Liver (tissue), 9 donors: ENCODE data around the gene DEPDC5. TPM values are rescaled to one million over a fixed set of nuclear protein-coding genes. Genes with fewer than 3 reads are reported as not detected.

Experiments
- DNase-seq: peaks from one replicate; pipeline ENCODE4 v3.0.0-alpha.2; 2017; ENCODE audit warnings: low spot score
- H3K27ac ChIP-seq, 2 donors: one replicate each; pipeline ENCODE4 v1.7.0; 2013; ENCODE audit warnings: inconsistent platforms in 2 of 2, low read length in 2 of 2, control low read depth in 1 of 2, low read depth in 1 of 2, mild to moderate bottlenecking in 1 of 2
- H3K27me3 ChIP-seq, 4 donors: one replicate each; pipeline versions ENCODE4 v1.6.1 to v1.7.0; 2013; ENCODE audit warnings: low read length in 3 of 4, inconsistent platforms in 1 of 4, mild to moderate bottlenecking in 1 of 4, moderate library complexity in 1 of 4; ENCODE audit not compliant: control insufficient read depth in 4 of 4, insufficient read depth in 4 of 4
- H3K36me3 ChIP-seq, 4 donors: one replicate each; pipeline versions ENCODE4 v1.6.1 to v1.7.0; 2013; ENCODE audit warnings: low read length in 3 of 4, mild to moderate bottlenecking in 3 of 4, low read depth in 1 of 4, moderate library complexity in 1 of 4; ENCODE audit not compliant: control insufficient read depth in 4 of 4, insufficient read depth in 3 of 4
- H3K4me1 ChIP-seq, 4 donors: one replicate each; pipeline versions ENCODE4 v1.6.1 to v1.7.0; 2013; ENCODE audit warnings: low read length in 3 of 4, mild to moderate bottlenecking in 3 of 4, moderate library complexity in 1 of 4; ENCODE audit not compliant: control insufficient read depth in 4 of 4, insufficient read depth in 4 of 4
- H3K4me3 ChIP-seq, 3 donors: one replicate each; pipeline versions ENCODE4 v1.6.1 to v1.7.0; 2013; ENCODE audit warnings: low read length in 3 of 3, control low read depth in 1 of 3, low read depth in 1 of 3, mild to moderate bottlenecking in 1 of 3
- H3K9ac ChIP-seq, 2 donors: one replicate each; pipeline ENCODE4 v1.7.0; 2013; ENCODE audit warnings: low read length in 2 of 2, mild to moderate bottlenecking in 2 of 2, moderate library complexity in 2 of 2, control low read depth in 1 of 2, low read depth in 1 of 2
- H3K9me3 ChIP-seq, 4 donors: one replicate each; pipeline versions ENCODE4 v1.6.1 to v1.7.0; 2013; ENCODE audit warnings: low read length in 3 of 4; ENCODE audit not compliant: control insufficient read depth in 4 of 4
- ATF3 ChIP-seq: IDR thresholded peaks from 2 replicates; pipeline ENCODE4 v1.6.1; 2016; ENCODE audit warnings: antibody characterized with exemption
- CTCF ChIP-seq: fragments of 150-350 bp; IDR thresholded peaks from 2 replicates; pipeline ENCODE4 v1.5.1; 2017; ENCODE audit warnings: improper control_type of control experiment, low read depth, low read length; ENCODE audit not compliant: missing input control
- EGR1 ChIP-seq, 2 donors: IDR thresholded peaks; 2 replicates each; pipeline ENCODE4 v1.6.1; 2016 to 2018; ENCODE audit warnings: antibody characterized with exemption in 2 of 2, low read depth in 2 of 2
- FOXA1 ChIP-seq: IDR thresholded peaks from 2 replicates; pipeline ENCODE4 v1.6.1; 2016; ENCODE audit warnings: antibody characterized with exemption
- FOXA2 ChIP-seq: IDR thresholded peaks from 2 replicates; pipeline ENCODE4 v1.6.1; 2016; ENCODE audit warnings: antibody characterized with exemption
- GABPA ChIP-seq, 2 donors: IDR thresholded peaks in 1 of 2; conservative IDR thresholded peaks in 1 of 2; 2 replicates each; pipeline ENCODE4 v1.6.1; 2016; ENCODE audit warnings: antibody characterized with exemption in 2 of 2, mild to moderate bottlenecking in 1 of 2, moderate library complexity in 1 of 2
- HNF4A ChIP-seq, 2 donors: conservative IDR thresholded peaks; 2 replicates each; pipeline ENCODE4 v1.6.1; 2016; ENCODE audit warnings: antibody characterized with exemption in 2 of 2, mild to moderate bottlenecking in 2 of 2
- HNF4G ChIP-seq: IDR thresholded peaks from 2 replicates; pipeline ENCODE4 v1.6.1; 2016; ENCODE audit warnings: antibody characterized with exemption
- JUND ChIP-seq, 2 donors: IDR thresholded peaks; 2 replicates each; pipeline ENCODE4 v1.6.1; 2016; ENCODE audit warnings: antibody characterized with exemption in 2 of 2
- MAX ChIP-seq: IDR thresholded peaks from 2 replicates; pipeline ENCODE4 v1.6.1; 2016; ENCODE audit warnings: antibody characterized with exemption
- NR2F2 ChIP-seq: IDR thresholded peaks from 2 replicates; pipeline ENCODE4 v1.6.1; 2016; ENCODE audit warnings: antibody characterized with exemption
- RAD21 ChIP-seq, 2 donors: IDR thresholded peaks; 2 replicates each; pipeline ENCODE4 v1.6.1; 2016; ENCODE audit warnings: antibody characterized with exemption in 2 of 2, mild to moderate bottlenecking in 2 of 2
- RXRA ChIP-seq, 2 donors: IDR thresholded peaks; 2 replicates each; pipeline ENCODE4 v1.6.1; 2017 to 2018; ENCODE audit warnings: antibody characterized with exemption in 2 of 2, mild to moderate bottlenecking in 1 of 2
- SP1 ChIP-seq: IDR thresholded peaks from 2 replicates; pipeline ENCODE4 v1.6.1; 2018; ENCODE audit warnings: antibody characterized with exemption, mild to moderate bottlenecking
- TAF1 ChIP-seq: conservative IDR thresholded peaks from 2 replicates; pipeline ENCODE4 v1.6.1; 2016; ENCODE audit warnings: antibody characterized with exemption, mild to moderate bottlenecking
- YY1 ChIP-seq: IDR thresholded peaks from 2 replicates; pipeline ENCODE4 v1.6.1; 2016; ENCODE audit warnings: antibody characterized with exemption, mild to moderate bottlenecking
- WGBS: extraction: QIAGEN DNeasy Blood & Tissue Kit; methylation state at CpG from one replicate; pipeline ENCODE4 v1.1.7; 2013; 5-methylcytosine and 5-hydroxymethylcytosine counted together
- polyA plus RNA-seq, 2 donors: library from polyadenylated mRNA; stranded (reverse) in 1 of 2; unstranded in 1 of 2; fragments of 200-250 nt in 1 of 2; fragments of >200 nt in 1 of 2; fragmentation: Nextera tagmentation in 1 of 2; extraction: Ambion mirVana in 1 of 2; gene quantifications; one replicate each; pipeline versions ENCODE4 v1.2.1 to v1.2.3, GENCODE V29; 2013 to 2015
- total RNA-seq, 2 donors: library from RNA; depleted of rRNA; stranded (reverse); fragments of >200 nt; gene quantifications; one replicate each; pipeline ENCODE4 v1.2.3, GENCODE V29; 2014
- TF ChIP-seq, protein P1 (sequence below): IDR thresholded peaks from 2 replicates; pipeline ENCODE4 v1.6.1; 2016; ENCODE audit warnings: antibody characterized with exemption
- TF ChIP-seq, protein P2 (sequence below): IDR thresholded peaks from 2 replicates; pipeline ENCODE4 v1.6.1; 2016; ENCODE audit warnings: antibody characterized with exemption, mild to moderate bottlenecking
- donor health status: healthy.
- donor health status: healthy.
- donor health status: healthy.
- donor health status: healthy.
- donor health status: healthy.

DEPDC5 gene
- total and polyA plus RNA-seq, 4 donors = 5.5 to 19.4 (median 12.6) TPM

- Histone ChIP-seq H3K36me3 (no peaks in the 10 kb centered on the region), H3K4me1 (peaks cover 6 to 38% (median 29%) of the 10 kb centered on the region in 4 donors), H3K27ac (no peak overlapping the region), H3K9ac (peak overlapping the region; percentile 12 to 86), H3K4me3 (peak overlapping the region in 1 of 3 donors; percentile 79), H3K9me3 (no peaks in the 10 kb centered on the region), H3K27me3 (no peaks in the 10 kb centered on the region)
- TF ChIP-seq JUND (IDR thresholded peaks at IDR 0.05) (no peak), FOXA2 (no peak), TAF1 (no peak), YY1 (no peak), EGR1 (IDR thresholded peaks at IDR 0.05; ENCODE audit: low read depth in 2 of 2) (no peak), FOXA1 (no peak), HNF4A (conservative IDR thresholded peaks at IDR 0.05) (no peak), CTCF (no peak), MAX (no peak), NR2F2 (no peak), RXRA (IDR thresholded peaks at IDR 0.05) (no peak), RAD21 (IDR thresholded peaks at IDR 0.05) (no peak)
- TF ChIP-seq, protein P1, sequence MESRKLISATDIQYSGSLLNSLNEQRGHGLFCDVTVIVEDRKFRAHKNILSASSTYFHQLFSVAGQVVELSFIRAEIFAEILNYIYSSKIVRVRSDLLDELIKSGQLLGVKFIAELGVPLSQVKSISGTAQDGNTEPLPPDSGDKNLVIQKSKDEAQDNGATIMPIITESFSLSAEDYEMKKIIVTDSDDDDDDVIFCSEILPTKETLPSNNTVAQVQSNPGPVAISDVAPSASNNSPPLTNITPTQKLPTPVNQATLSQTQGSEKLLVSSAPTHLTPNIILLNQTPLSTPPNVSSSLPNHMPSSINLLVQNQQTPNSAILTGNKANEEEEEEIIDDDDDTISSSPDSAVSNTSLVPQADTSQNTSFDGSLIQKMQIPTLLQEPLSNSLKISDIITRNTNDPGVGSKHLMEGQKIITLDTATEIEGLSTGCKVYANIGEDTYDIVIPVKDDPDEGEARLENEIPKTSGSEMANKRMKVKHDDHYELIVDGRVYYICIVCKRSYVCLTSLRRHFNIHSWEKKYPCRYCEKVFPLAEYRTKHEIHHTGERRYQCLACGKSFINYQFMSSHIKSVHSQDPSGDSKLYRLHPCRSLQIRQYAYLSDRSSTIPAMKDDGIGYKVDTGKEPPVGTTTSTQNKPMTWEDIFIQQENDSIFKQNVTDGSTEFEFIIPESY = no peak
- TF ChIP-seq, protein P2, sequence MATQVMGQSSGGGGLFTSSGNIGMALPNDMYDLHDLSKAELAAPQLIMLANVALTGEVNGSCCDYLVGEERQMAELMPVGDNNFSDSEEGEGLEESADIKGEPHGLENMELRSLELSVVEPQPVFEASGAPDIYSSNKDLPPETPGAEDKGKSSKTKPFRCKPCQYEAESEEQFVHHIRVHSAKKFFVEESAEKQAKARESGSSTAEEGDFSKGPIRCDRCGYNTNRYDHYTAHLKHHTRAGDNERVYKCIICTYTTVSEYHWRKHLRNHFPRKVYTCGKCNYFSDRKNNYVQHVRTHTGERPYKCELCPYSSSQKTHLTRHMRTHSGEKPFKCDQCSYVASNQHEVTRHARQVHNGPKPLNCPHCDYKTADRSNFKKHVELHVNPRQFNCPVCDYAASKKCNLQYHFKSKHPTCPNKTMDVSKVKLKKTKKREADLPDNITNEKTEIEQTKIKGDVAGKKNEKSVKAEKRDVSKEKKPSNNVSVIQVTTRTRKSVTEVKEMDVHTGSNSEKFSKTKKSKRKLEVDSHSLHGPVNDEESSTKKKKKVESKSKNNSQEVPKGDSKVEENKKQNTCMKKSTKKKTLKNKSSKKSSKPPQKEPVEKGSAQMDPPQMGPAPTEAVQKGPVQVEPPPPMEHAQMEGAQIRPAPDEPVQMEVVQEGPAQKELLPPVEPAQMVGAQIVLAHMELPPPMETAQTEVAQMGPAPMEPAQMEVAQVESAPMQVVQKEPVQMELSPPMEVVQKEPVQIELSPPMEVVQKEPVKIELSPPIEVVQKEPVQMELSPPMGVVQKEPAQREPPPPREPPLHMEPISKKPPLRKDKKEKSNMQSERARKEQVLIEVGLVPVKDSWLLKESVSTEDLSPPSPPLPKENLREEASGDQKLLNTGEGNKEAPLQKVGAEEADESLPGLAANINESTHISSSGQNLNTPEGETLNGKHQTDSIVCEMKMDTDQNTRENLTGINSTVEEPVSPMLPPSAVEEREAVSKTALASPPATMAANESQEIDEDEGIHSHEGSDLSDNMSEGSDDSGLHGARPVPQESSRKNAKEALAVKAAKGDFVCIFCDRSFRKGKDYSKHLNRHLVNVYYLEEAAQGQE = no peak
- no peak for DNase-seq
- WGBS = 51% methylated on average over 2 of the region's 2 CpGs
Measured at GRCh38 chr22:31748490-31748889, 5.3 kb upstream of the DEPDC5 start.

DNA sequence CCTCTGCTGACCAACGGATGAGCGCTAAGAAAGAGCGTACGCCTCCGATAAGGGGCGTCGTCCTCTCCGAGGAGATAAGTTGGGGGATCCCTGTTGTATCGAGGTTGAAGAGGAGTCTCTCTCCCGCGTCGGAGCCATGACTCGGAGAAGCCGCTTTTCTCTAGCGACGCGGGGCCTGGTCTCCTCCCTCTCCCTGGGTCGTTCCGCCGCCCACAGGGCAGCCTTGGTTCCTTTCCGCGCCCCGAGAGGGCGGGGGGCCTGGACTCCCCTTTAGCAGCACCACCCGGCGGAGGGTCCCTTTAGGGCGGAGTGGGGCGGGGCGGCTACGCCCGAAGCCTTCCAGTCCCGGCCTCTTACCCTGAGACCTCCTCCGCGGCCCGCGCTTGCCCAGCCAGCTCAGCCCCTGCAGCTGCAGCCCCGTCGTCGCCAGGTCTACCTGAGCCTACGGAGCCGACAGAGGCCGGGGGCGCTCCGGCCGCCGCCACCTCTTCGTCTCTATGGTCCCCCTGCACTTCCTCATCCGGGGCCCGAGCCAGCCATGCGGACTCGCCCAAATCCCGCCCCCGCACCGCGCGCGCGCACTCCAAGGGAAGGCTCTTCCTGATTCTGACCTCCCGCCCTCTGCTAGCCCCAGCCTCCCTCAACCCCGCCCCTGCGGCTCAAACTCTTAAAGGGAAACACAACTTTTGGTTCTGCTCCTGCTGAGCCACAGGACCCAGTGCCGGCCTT, 4.0 kb upstream of the DEPDC5 start, which contains the start of gene PRR14L:
PRR14L (minus strand) TSS at position 497 of the 729 bp plus-strand sequence. CDS start 11,272 bp downstream, outside the sequence.
- no peaks in the 10 kb centered on the region for H3K9me3 ChIP-seq
- H3K4me1 ChIP-seq = peaks cover 6 to 49% (median 36%) of the 10 kb centered on the region in 4 donors
- no peak for TF ChIP-seq FOXA1
- peak; percentile 100 for TF ChIP-seq EGR1 (IDR thresholded peaks at IDR 0.05; ENCODE audit: low read depth in 2 of 2)
- peak; percentile 73 for TF ChIP-seq SP1
- TF ChIP-seq HNF4A (conservative IDR thresholded peaks at IDR 0.05) = peak; percentile 33 to 46
- peak; percentile 66 for TF ChIP-seq NR2F2
- peak; percentile 16 to 51 for TF ChIP-seq RXRA (IDR thresholded peaks at IDR 0.05)
- TF ChIP-seq, protein P1 = peak; percentile 94
- peak; percentile 93 for TF ChIP-seq MAX
- no peak for TF ChIP-seq ATF3
- TF ChIP-seq JUND (IDR thresholded peaks at IDR 0.05) = no peak
- TF ChIP-seq GABPA (IDR thresholded peaks at IDR 0.05 in 1 of 2, conservative IDR thresholded peaks at IDR 0.05 in 1 of 2) = peak in 1 of 2 donors; percentile 84
- TF ChIP-seq RAD21 (IDR thresholded peaks at IDR 0.05) = no peak
- TF ChIP-seq YY1 = peak; percentile 90
- TF ChIP-seq FOXA2 = no peak
- TF ChIP-seq HNF4G = no peak

More for the DNA sequence above, 4.0 kb upstream of the DEPDC5 start, which contains the start of gene PRR14L:
- Histone ChIP-seq H3K27ac (peak within 1 kb of the TSS; percentile 83 to 90), H3K36me3 (no peaks in the 10 kb centered on the region), H3K9ac (peak within 1 kb of the TSS; percentile 79 to 86), H3K27me3 (no peaks in the 10 kb centered on the region), H3K4me3 (peak within 1 kb of the TSS; percentile 79 to 97 (median 95))
- WGBS = under 1% methylated on average over 62 of the region's 62 CpGs
- DNase-seq = peak; percentile 99
